22Rv1 (cell line): ENCODE measurements around the gene SPATA18.

ENCODE experiments used
- ZFX ChIP-seq: fragments of 450-650 bp; IDR thresholded peaks from 2 replicates; pipeline ENCODE4 v1.6.1; 2017; ENCODE audit warnings: antibody characterized with exemption, borderline replicate concordance
- TF ChIP-seq, protein P1 (sequence below): fragments of 450-650 bp; IDR thresholded peaks from 2 replicates; pipeline ENCODE4 v1.5.1; 2017; ENCODE audit warnings: mild to moderate bottlenecking

DNA sequence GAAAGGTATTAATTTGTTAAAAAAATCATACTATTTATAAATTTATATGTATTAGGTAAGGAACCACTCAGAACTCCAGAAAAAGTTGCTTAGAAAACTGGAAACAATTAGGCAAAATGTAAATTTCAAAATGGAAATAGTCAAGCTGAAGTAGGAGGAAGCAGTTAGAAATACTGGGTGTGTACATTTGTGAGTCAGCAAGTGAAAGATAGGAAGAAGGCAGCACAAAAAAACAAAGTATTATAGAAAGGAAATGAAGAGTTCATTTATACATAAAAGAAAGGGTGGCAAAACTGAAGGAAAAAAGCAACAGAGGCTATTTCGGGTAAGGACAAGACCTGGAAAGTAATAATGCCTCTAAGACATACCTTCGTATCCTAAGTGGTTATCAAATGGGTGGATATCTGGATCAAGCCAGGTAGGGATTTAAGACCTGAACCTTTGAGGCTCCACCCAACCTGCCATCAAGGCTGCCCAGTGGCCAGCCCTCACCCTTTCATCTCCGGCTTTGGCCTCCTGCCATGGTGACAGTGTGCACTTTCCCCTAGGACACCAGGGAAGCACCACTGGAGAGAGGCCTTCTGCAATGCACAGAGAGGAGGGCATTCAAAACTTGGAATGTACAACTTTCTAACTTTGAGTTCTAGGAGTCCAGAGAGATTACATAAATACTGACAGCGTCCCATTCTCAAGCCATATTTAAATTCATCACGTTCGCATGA lies 31.0 kb upstream of the SPATA18 start, which contains the start of gene LRRC66:
- TF ChIP-seq, protein P1, sequence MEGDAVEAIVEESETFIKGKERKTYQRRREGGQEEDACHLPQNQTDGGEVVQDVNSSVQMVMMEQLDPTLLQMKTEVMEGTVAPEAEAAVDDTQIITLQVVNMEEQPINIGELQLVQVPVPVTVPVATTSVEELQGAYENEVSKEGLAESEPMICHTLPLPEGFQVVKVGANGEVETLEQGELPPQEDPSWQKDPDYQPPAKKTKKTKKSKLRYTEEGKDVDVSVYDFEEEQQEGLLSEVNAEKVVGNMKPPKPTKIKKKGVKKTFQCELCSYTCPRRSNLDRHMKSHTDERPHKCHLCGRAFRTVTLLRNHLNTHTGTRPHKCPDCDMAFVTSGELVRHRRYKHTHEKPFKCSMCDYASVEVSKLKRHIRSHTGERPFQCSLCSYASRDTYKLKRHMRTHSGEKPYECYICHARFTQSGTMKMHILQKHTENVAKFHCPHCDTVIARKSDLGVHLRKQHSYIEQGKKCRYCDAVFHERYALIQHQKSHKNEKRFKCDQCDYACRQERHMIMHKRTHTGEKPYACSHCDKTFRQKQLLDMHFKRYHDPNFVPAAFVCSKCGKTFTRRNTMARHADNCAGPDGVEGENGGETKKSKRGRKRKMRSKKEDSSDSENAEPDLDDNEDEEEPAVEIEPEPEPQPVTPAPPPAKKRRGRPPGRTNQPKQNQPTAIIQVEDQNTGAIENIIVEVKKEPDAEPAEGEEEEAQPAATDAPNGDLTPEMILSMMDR = no peak
- no peak for TF ChIP-seq ZFX
